WTC11 (cell line): ENCODE measurements around the gene SLC39A6.

ENCODE experiments used
- ATF1 ChIP-seq: sonication (generic); formaldehyde crosslinking; IDR thresholded peaks from 2 replicates; pipeline ENCODE4 v1.8.1; 2023; ENCODE audit warnings: mild to moderate bottlenecking, moderate library complexity, missing genetic modification reagents
- CTCF ChIP-seq: fragments of 200-600 bp; IDR thresholded peaks from 2 replicates; pipeline ENCODE4 v1.8.0; 2022; ENCODE audit warnings: antibody characterized with exemption
- EMX1 ChIP-seq: fragments of 250-450 bp; sonication (Bioruptor Pico); IDR thresholded peaks from 2 replicates; pipeline ENCODE4 v1.8.0; 2021; ENCODE audit warnings: mild to moderate bottlenecking
- RELA ChIP-seq: sonication (generic); formaldehyde crosslinking; IDR thresholded peaks from 2 replicates; pipeline ENCODE4 v1.8.1; 2022; ENCODE audit warnings: missing genetic modification reagents, mild to moderate bottlenecking, borderline replicate concordance
- SMAD3 ChIP-seq: sonication (generic); formaldehyde crosslinking; IDR thresholded peaks from 2 replicates; pipeline ENCODE4 v1.8.0; 2022; ENCODE audit warnings: missing genetic modification reagents, mild to moderate bottlenecking, borderline replicate concordance
- ZNF232 ChIP-seq: sonication (generic); formaldehyde crosslinking; IDR thresholded peaks from 2 replicates; pipeline ENCODE4 v1.8.0; 2022; ENCODE audit warnings: mild to moderate bottlenecking, missing genetic modification reagents
- TF ChIP-seq, protein P1 (sequence below): sonication (generic); formaldehyde crosslinking; IDR thresholded peaks from 2 replicates; pipeline ENCODE4 v1.8.0; 2022; ENCODE audit warnings: mild to moderate bottlenecking, missing genetic modification reagents

- TF ChIP-seq CTCF (no peak), EMX1 (CRISPR knock-in tag) (no peak), ZNF232 (CRISPR knock-in tag) (no peak), ATF1 (CRISPR knock-in tag) (no peak), SMAD3 (CRISPR knock-in tag) (no peak), RELA (CRISPR knock-in tag) (no peak)
- TF ChIP-seq, protein P1, sequence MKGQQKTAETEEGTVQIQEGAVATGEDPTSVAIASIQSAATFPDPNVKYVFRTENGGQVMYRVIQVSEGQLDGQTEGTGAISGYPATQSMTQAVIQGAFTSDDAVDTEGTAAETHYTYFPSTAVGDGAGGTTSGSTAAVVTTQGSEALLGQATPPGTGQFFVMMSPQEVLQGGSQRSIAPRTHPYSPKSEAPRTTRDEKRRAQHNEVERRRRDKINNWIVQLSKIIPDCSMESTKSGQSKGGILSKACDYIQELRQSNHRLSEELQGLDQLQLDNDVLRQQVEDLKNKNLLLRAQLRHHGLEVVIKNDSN, result no peak
Observed at GRCh38 chr18:36176711-36177110, 47.6 kb upstream of the SLC39A6 start.
